Esophagus squamous epithelium (tissue), 4 donors: Measurements from ENCODE around the gene PMEPA1.

Source experiments
- CTCF ChIP-seq, 6 experiments: fragments of 450-650 bp in 4 of 6; fragments of 200-600 bp in 2 of 6; sonication (generic) in 2 of 6; IDR thresholded peaks; one replicate each; pipeline ENCODE4 v1.5.1; 2016 to 2019; ENCODE audit warnings: antibody characterized with exemption in 6 of 6, mild to moderate bottlenecking in 4 of 6, moderate library complexity in 4 of 6
- POLR2A ChIP-seq, 4 donors: fragments of 450-650 bp; IDR thresholded peaks; one replicate each; pipeline ENCODE4 v1.6.1; 2017; ENCODE audit warnings: antibody characterized with exemption in 4 of 4, mild to moderate bottlenecking in 4 of 4, moderate library complexity in 3 of 4

GRCh38 chr20:57625181-57625958, 84.4 kb downstream of the PMEPA1 start:
- TF ChIP-seq CTCF (IDR thresholded peaks at IDR 0.05) (no peak), POLR2A (IDR thresholded peaks at IDR 0.05) (no peak)
